Heart right ventricle (tissue), 16 donors: Measurements from ENCODE around the gene SASH1. TPM values are rescaled to one million over a fixed set of nuclear protein-coding genes. Genes with fewer than 3 reads are reported as not detected.

Experiments used
- ATAC-seq, 8 donors: fragments of 200-7000 bp; cut with Tn5 transposase; one replicate each; pipeline ENCODE4 v1.9.1; 2020; ENCODE audit warnings: mild to moderate bottlenecking in 8 of 8, moderate library complexity in 8 of 8, moderate number of reproducible peaks in 1 of 8
- DNase-seq, 2 donors: peaks; one replicate each; pipeline ENCODE4 v3.0.0-alpha.2; 2020
- H3K27ac ChIP-seq, 10 donors: fragments of 200-600 bp; sonication (generic) in 2 of 10; one replicate each; pipeline versions ENCODE4 v1.5.0 to v1.8.0; 2020 to 2022; ENCODE audit warnings: mild to moderate bottlenecking in 3 of 10
- H3K27me3 ChIP-seq, 7 donors: fragments of 200-600 bp; one replicate each; pipeline ENCODE4 v1.8.0; 2021 to 2022; ENCODE audit warnings: mild to moderate bottlenecking in 2 of 7
- H3K36me3 ChIP-seq, 9 donors: fragments of 200-600 bp; sonication (generic) in 1 of 9; one replicate each; pipeline versions ENCODE4 v1.5.0 to v1.8.0; 2020 to 2022; ENCODE audit warnings: mild to moderate bottlenecking in 2 of 9
- H3K4me1 ChIP-seq, 9 donors: fragments of 200-600 bp; sonication (generic) in 1 of 9; one replicate each; pipeline versions ENCODE4 v1.5.0 to v1.8.0; 2020 to 2022; ENCODE audit warnings: mild to moderate bottlenecking in 4 of 9
- H3K4me3 ChIP-seq, 10 donors: fragments of 200-600 bp; sonication (generic) in 2 of 10; one replicate each; pipeline versions ENCODE4 v1.5.0 to v1.8.0; 2020 to 2022; ENCODE audit warnings: mild to moderate bottlenecking in 7 of 10, moderate library complexity in 2 of 10
- H3K9me3 ChIP-seq, 11 donors: fragments of 200-600 bp in 10 of 11; sonication (generic) in 2 of 11; one replicate each; pipeline versions ENCODE4 v1.5.0 to v1.8.0; 2013 to 2022; ENCODE audit warnings: mild to moderate bottlenecking in 2 of 11, control low read depth in 1 of 11, moderate library complexity in 1 of 11
- WGBS, 2 donors: extraction: QIAGEN DNeasy Blood & Tissue Kit; methylation state at CpG; one replicate each; pipeline ENCODE4 v1.1.7; 2013; ENCODE audit warnings: inconsistent platforms in 1 of 2; 5-methylcytosine and 5-hydroxymethylcytosine counted together
- intact Hi-C, 10 donors: fragments of 100-400 bp; cut with DNase I; formaldehyde crosslinking; loops; one replicate each; pipeline versions ENCODE4 v1.11.1 to v1.14.2; 2022
- long read RNA-seq, 3 donors: library from polyadenylated mRNA; unstranded; transcript quantifications; one replicate each; pipeline ENCODE4 v2.0.0, GENCODE V29; 2020 to 2021
- polyA plus RNA-seq, 2 donors: library from polyadenylated mRNA; stranded (reverse); fragments of 200-250 nt; gene quantifications; one replicate each; pipeline ENCODE4 v1.2.3, GENCODE V29; 2013
- total RNA-seq, 10 donors: library from RNA; stranded (reverse); fragmentation: NEBNext Ultra II Directional in 3 of 10; extraction: Animal tissue kit (Norgen Biotek cat#: 25700) in 3 of 10; gene quantifications; one replicate each; pipeline versions ENCODE4 v1.2.1 to v1.2.4, GENCODE V29; 2021 to 2023
- TF ChIP-seq, protein P1 (sequence below), 9 donors: fragments of 200-600 bp; sonication (generic) in 2 of 9; IDR thresholded peaks; one replicate each; pipeline versions ENCODE4 v1.5.0 to v1.8.0; 2021 to 2022; ENCODE audit warnings: antibody characterized with exemption in 9 of 9, mild to moderate bottlenecking in 5 of 9, moderate library complexity in 1 of 9
- donor health status: Arrhythmogenic right ventricular cardiomyopathy.
- donor health status: ischemic (EF 13 %, LVEDD 7.1; RV severe dilation, severe dysfunction).
- donor health status: healthy with polysubstance abuse.
- donor health status: DM: no; HTN: yes; CAD: no.
- donor health status: DM: no; HTN: no; CAD: no.
- donor health status: ischemic (EF 25% LVEDD 6.9; RV normal size, moderate dysfunction).
- donor health status: ischemic (EF 25% LVEDD 5.7; RV mildly dilated, moderate dysfunction).
- donor health status: healthy.
- donor health status: DM: yes; HTN: yes; CAD: no.
- donor health status: Ischemic cardiomyopathy.
- donor health status: ischemic (EF 35%, LVEDD 5.7; RV mildly dilated, moderate dysfunction).
- donor health status: nonischemic (EF 11% LVEDD 7.7; RV severe dilation, severe dysfunction).
- donor health status: DM: yes; HTN: yes; CAD: no.
- donor health status: PGD.
- donor health status: ischemic (EF 29% LVEDD 5.4; RV normal size, mild dysfunction).
- donor health status: nonischemic (EF 23%, LVEDD 6.1; RV moderate dilation, normal function).

SASH1 gene
- total RNA-seq, result 10 to 100 TPM; 19.0 to 47.1 (median 27.1) TPM
- 10 to 100 TPM in 1 of 2 donors, 1 to 10 TPM in 1; 6.9 to 19.6 TPM for polyA plus RNA-seq
- long read RNA-seq, donor 1, full-length matches to known transcripts, result 5 of 43 reads
- long read RNA-seq, donor 1, partial matches to known transcripts, result 20 of 43 reads
- long read RNA-seq, donor 1, other reads (novel, unspliced or antisense), result 18 of 43 reads
- long read RNA-seq, donor 2, full-length matches to known transcripts, result 6 of 51 reads
- long read RNA-seq, donor 2, partial matches to known transcripts, result 24 of 51 reads
- long read RNA-seq, donor 2, other reads (novel, unspliced or antisense), result 21 of 51 reads
- long read RNA-seq, donor 3, partial matches to known transcripts, result 15 of 32 reads
- long read RNA-seq, donor 3, other reads (novel, unspliced or antisense), result 17 of 32 reads

DNA sequence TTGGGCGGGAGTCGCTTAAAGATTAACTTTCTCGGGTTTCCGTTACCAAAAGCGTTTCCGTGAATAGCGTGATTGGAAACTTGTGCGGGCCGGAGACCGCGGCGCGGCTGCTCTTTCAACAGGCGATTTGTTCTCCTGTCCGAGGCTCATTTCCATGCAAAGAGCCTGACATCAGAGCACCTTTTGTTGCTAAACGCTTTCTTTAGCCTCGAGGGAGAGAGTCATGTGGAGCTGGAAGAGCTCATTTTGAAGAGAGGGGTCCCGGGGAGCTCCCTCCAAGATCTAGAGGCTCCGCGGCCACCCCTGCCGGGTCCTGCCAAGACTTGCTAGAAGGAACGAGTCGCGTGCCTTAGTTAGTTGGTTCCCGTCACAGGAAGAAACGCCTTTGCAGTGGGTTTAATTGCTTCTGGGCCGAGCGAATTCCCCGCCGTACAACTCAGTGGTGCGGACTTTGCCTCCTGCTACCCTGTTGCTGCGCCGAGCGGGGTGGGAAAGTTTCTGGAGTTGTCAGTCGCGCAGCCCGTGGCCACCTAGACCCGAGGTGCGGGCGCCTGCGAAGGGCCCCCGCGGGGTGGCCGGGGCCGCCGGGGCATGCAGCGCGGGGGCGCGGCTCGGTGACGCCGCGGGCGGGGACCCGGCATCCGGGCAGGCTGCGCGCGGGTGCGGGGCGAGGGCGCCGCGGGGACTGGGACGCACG lies at the start of gene SASH1:
TSS of gene SASH1 (plus strand) at position 489 of the 697 bp plus-strand sequence. CDS start 230 bp downstream, outside the sequence.
- Histone ChIP-seq H3K4me3 (peak within 1 kb of the TSS; percentile 68 to 88 (median 76)), H3K36me3 (no peaks in the 10 kb centered on the region), H3K27ac (peak within 1 kb of the TSS; percentile 86 to 98 (median 92)), H3K4me1 (peaks cover 0 to 57% (median 38%) of the 10 kb centered on the region in 9 donors), H3K27me3 (peaks cover 0 to 31% (median 0%) of the 10 kb centered on the region in 7 donors), H3K9me3 (no peaks in the 10 kb centered on the region)
- intact Hi-C loops, result loop anchor here in 8 of 10 donors (2.0 to 10.0 kb wide), 7 partner anchors 52 to 158 kb away; no protein-coding TSS in a partner anchor
- DNase-seq (peak; percentile 70 to 71), ATAC-seq (peak; percentile 71 to 91 (median 84))
- TF ChIP-seq, protein P1, sequence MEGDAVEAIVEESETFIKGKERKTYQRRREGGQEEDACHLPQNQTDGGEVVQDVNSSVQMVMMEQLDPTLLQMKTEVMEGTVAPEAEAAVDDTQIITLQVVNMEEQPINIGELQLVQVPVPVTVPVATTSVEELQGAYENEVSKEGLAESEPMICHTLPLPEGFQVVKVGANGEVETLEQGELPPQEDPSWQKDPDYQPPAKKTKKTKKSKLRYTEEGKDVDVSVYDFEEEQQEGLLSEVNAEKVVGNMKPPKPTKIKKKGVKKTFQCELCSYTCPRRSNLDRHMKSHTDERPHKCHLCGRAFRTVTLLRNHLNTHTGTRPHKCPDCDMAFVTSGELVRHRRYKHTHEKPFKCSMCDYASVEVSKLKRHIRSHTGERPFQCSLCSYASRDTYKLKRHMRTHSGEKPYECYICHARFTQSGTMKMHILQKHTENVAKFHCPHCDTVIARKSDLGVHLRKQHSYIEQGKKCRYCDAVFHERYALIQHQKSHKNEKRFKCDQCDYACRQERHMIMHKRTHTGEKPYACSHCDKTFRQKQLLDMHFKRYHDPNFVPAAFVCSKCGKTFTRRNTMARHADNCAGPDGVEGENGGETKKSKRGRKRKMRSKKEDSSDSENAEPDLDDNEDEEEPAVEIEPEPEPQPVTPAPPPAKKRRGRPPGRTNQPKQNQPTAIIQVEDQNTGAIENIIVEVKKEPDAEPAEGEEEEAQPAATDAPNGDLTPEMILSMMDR (IDR thresholded peaks at IDR 0.05), result no peak
- WGBS, 2 donors, result 0 to 1% methylated on average over 62 to 67 of the region's 67 CpGs

DNA sequence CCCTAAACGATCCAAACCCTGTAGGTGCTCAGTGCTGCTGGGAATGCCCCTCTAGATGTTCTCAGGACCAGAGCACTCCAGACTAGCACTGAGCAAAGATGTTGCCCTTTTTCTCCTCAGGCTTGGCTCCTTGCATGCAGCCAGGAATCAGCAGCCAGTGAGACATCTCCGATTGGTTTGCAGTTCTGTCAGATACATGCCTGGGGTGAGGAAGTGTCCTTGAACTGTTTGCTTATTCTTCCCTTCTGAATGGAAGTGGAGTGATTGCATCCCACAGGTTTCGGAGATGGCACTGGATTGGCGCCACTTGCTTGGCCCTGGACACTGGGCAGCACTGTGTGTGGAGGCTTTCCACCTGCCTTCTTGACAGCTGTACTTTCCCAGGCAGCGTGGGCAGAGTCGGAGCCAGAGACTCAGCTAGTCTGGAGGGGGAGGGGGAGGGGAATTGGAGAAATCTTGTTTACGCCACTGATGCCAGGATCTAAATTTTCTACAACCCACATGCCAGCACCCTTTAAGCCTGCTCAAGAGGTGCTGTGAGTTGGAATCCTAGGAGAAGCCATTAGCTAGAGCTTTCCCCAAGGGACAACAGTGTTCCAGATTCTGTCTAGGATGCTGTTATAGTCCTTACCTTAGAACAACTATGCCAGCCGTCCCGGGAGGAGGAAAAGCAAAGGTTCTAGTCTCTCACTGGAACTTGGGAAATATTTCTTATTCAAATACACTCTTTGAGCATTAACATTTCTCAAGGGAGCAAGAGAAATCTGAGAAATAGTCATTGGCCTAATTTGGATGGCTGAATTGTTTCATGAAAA lies 49.2 kb upstream of the SASH1 start:
- H3K36me3 ChIP-seq, result no peaks in the 10 kb centered on the region
- TF ChIP-seq, protein P1 (IDR thresholded peaks at IDR 0.05), result no peak
- intact Hi-C loops, result no loop called here
- H3K9me3 ChIP-seq, result no peaks in the 10 kb centered on the region
- ATAC-seq (peak in 6 of 8 donors; percentile 26 to 77 (median 52)), DNase-seq (peak; percentile 19 to 43)
- no peaks in the 10 kb centered on the region for H3K27me3 ChIP-seq
- no peak overlapping the region for H3K4me3 ChIP-seq
- peak overlapping the region in 6 of 10 donors; percentile 19 to 69 (median 45) for H3K27ac ChIP-seq
- peaks cover 0 to 72% (median 27%) of the 10 kb centered on the region in 9 donors for H3K4me1 ChIP-seq
- WGBS, 2 donors, result 57 to 59% methylated on average over 9 of the region's 9 CpGs

DNA sequence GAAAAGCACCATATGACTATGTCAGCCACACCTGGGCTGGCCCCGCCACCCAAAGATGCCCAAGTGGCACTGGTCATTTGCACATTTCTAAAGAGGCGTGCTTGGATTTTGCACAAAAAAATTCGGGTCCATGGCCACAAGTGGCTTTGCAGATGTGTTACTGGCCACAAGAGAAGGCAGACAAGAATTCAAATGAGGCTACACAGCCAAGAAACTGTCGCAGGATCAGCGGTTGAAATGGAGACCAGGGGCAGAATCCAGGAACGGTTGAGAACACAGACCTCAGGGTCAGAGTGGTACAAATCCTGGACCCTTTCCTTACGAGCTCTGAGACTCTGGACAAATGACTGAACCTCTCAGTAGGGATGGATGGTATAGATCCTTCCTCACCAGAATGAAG lies 48.6 kb upstream of the SASH1 start:
- Histone ChIP-seq H3K27ac (peak overlapping the region in 5 of 10 donors; percentile 14 to 69 (median 47)), H3K4me3 (no peak overlapping the region), H3K36me3 (no peaks in the 10 kb centered on the region), H3K27me3 (no peaks in the 10 kb centered on the region), H3K9me3 (no peaks in the 10 kb centered on the region), H3K4me1 (peaks cover 0 to 68% (median 27%) of the 10 kb centered on the region in 9 donors)
- TF ChIP-seq, protein P1 (IDR thresholded peaks at IDR 0.05), result no peak
- intact Hi-C loops, result no loop called here
- ATAC-seq (no peak), DNase-seq (no peak)
- WGBS, 2 donors, result 83% methylated on average over 7 of the region's 7 CpGs
